ENCODE data around the gene EFCAB8. TPM values are rescaled to one million over a fixed set of nuclear protein-coding genes. Genes with fewer than 3 reads are reported as not detected.

Gene EFCAB8
- polyA plus RNA-seq (ENCODE audit: insufficient read length): 0.24 TPM

GRCh38 chr20:32858701-32859372 is at the start of gene EFCAB8:
TSS of gene EFCAB8 (plus strand) at chr20:32858923. CDS start at chr20:32863793, 4,870 bp downstream.
- DNase-seq (ENCODE audit: low read depth): no peak

- DNase-seq (ENCODE audit: low read depth): no peak
Observed at GRCh38 chr20:32809907-32810306, 48.8 kb upstream of the EFCAB8 start.

- no peak for DNase-seq (ENCODE audit: low read depth)
Observed at GRCh38 chr20:32810941-32811340, 47.8 kb upstream of the EFCAB8 start.

GRCh38 chr20:32811886-32812285 is 46.8 kb upstream of the EFCAB8 start:
- DNase-seq (ENCODE audit: low read depth): no peak

- no peak for DNase-seq (ENCODE audit: low read depth)
Observed at GRCh38 chr20:32819992-32820697, 38.6 kb upstream of the EFCAB8 start.

- DNase-seq (ENCODE audit: low read depth): no peak
Observed at GRCh38 chr20:32820698-32821377, 37.9 kb upstream of the EFCAB8 start.

- no peak for DNase-seq (ENCODE audit: low read depth)
Observed at GRCh38 chr20:32822225-32822624, 36.5 kb upstream of the EFCAB8 start.

- no peak for DNase-seq (ENCODE audit: low read depth)
Observed at GRCh38 chr20:32823078-32823477, 35.6 kb upstream of the EFCAB8 start.

- no peak for DNase-seq (ENCODE audit: low read depth)
Observed at GRCh38 chr20:32823737-32824588, 34.8 kb upstream of the EFCAB8 start.

- DNase-seq (ENCODE audit: low read depth): no peak
Observed at GRCh38 chr20:32828029-32828680, 30.6 kb upstream of the EFCAB8 start.

GRCh38 chr20:32829311-32830005 is 29.3 kb upstream of the EFCAB8 start:
- DNase-seq (ENCODE audit: low read depth): no peak

- no peak for DNase-seq (ENCODE audit: low read depth)
Observed at GRCh38 chr20:32830437-32830836, 28.3 kb upstream of the EFCAB8 start.

- no peak for DNase-seq (ENCODE audit: low read depth)
Observed at GRCh38 chr20:32831982-32832381, 26.7 kb upstream of the EFCAB8 start.

GRCh38 chr20:32832664-32833063 is 26.1 kb upstream of the EFCAB8 start:
- no peak for DNase-seq (ENCODE audit: low read depth)

GRCh38 chr20:32834972-32835371 is 23.8 kb upstream of the EFCAB8 start:
- DNase-seq (ENCODE audit: low read depth): no peak

- DNase-seq (ENCODE audit: low read depth): no peak
Observed at GRCh38 chr20:32837157-32837556, 21.6 kb upstream of the EFCAB8 start.

- DNase-seq (ENCODE audit: low read depth): no peak
Observed at GRCh38 chr20:32839227-32839981, 19.3 kb upstream of the EFCAB8 start.

GRCh38 chr20:32839982-32840285 is 18.8 kb upstream of the EFCAB8 start:
- DNase-seq (ENCODE audit: low read depth): no peak

GRCh38 chr20:32841174-32841573 is 17.5 kb upstream of the EFCAB8 start:
- DNase-seq (ENCODE audit: low read depth): no peak

GRCh38 chr20:32841632-32842031 is 17.1 kb upstream of the EFCAB8 start:
- no peak for DNase-seq (ENCODE audit: low read depth)

Measured in forelimb muscle (tissue), 1 donor.